C4-2B (cell line): ENCODE results near the gene KIRREL2.

ENCODE experiments used
- CTCF ChIP-seq: fragments of 450-650 bp; conservative IDR thresholded peaks from 2 replicates; pipeline ENCODE4 v1.5.1; 2017; ENCODE audit warnings: mild to moderate bottlenecking
- ZFX ChIP-seq: fragments of 450-650 bp; IDR thresholded peaks from 2 replicates; pipeline ENCODE4 v1.6.1; 2017

DNA sequence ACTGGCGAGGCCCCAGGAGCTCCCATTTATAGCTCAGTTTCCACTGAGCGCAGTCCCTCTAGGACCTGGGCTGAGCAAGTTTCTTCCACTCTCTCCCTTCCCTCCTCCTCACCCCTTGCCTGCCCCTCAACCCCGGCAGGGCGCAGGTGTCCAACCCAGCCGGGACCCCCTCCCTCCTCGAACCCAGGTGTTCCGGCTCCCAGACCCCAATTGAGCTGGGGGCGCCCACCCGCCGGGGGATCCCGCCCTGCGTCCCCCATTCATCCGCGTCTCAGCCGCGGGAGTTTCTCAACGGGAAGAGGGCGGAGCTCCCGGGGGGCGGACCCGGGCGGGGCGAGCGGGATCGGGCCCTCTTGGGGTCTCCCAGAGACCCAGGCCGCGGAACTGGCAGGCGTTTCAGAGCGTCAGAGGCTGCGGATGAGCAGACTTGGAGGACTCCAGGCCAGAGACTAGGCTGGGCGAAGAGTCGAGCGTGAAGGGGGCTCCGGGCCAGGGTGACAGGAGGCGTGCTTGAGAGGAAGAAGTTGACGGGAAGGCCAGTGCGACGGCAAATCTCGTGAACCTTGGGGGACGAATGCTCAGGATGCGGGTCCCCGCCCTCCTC, at the start of gene KIRREL2:
- TF ChIP-seq CTCF (no peak), ZFX (no peak)
